Ishikawa (cell line): ENCODE data around the gene CRELD2.

Source experiments
- EP300 ChIP-seq: IDR thresholded peaks from 2 replicates; pipeline ENCODE4 v1.6.1; 2012; ENCODE audit warnings: borderline replicate concordance
- MAX ChIP-seq: IDR thresholded peaks from 2 replicates; pipeline ENCODE4 v1.6.1; 2012
- NFIC ChIP-seq: IDR thresholded peaks from 2 replicates; pipeline ENCODE4 v1.6.1; 2012
- RAD21 ChIP-seq: IDR thresholded peaks from 2 replicates; pipeline ENCODE4 v1.6.1; 2012; ENCODE audit warnings: low read depth
- REST ChIP-seq: IDR thresholded peaks from 2 replicates; pipeline ENCODE4 v1.6.1; 2012; ENCODE audit warnings: low read depth, mild to moderate bottlenecking

- TF ChIP-seq REST (no peak), EP300 (no peak), RAD21 (no peak), NFIC (no peak), MAX (no peak)
These were observed 11.6 kb upstream of the CRELD2 start for GRCh38 chr22:49906799-49907290.
